ENCODE measurements around the gene CHURC1.

The CHURC1 gene

GRCh38 chr14:64958743-64959142 is 44.5 kb downstream of the CHURC1 start:
- DNase-seq: no peak

- no peak for DNase-seq
Measured at GRCh38 chr14:64960762-64961276, 46.6 kb downstream of the CHURC1 start.

DNA sequence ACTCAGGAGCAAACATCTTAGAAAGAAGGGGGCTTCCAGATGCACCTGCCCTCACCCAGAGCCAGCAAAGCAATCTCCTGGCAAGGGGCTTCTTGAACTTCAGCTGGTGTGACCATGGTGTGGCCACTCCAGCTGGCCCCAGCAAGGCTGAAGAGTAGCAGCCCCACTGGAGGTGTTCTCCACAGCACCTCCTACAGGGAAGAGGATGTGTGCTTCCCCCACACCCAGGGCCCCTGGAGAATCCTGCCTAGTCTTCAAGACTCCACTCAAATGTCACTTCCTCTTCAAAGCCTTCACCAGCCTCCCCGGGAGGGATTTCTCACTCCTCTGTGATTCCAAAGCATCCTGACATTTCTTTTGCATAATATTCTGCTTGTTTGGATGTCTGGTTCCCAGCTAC is 49.4 kb downstream of the CHURC1 start:
- no peak for DNase-seq

- no peak for DNase-seq
Measured at GRCh38 chr14:64965356-64966000, 51.2 kb downstream of the CHURC1 start.

GRCh38 chr14:64966976-64967375 is 52.7 kb downstream of the CHURC1 start:
- DNase-seq: no peak

DNA sequence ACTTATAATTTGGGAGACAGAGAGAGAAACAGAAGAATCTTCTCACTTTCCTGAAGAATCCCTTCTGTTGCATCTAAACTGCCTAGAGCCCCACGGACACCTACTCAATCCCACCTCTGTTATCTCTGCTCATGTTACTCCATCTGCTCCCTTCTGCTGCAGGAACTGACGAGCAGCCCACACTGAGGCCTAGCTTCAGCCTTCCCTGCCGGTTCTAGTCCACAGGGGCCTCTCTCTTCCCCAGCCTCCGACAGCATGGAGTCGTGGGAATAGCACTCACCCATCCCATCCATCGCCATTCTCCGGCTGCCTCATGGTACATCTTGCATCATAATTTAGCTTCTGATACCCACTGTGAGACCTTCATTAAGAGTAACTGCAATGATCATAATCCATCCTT is 53.9 kb downstream of the CHURC1 start:
- DNase-seq: no peak

DNA sequence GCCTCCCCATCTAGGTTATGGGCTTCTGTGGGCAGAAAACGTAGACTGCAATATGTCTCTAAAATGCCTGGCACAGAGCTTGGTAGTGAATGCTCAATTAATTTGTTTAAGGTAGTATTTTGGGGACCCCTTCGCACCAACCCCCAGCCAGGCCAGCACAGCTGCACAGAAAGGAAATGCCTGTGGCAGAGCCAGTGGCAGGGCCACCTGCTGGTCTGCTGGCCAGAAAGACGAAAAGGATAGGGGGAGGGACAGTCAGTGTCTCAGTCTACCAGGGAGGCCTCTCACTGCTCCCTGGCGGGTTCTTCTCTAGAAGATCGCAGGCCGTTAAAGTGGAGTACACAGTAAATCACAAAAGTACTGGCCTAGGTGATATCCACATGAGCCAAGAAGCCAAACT is 54.4 kb downstream of the CHURC1 start:
- DNase-seq: no peak

GRCh38 chr14:64970041-64970440 is 55.8 kb downstream of the CHURC1 start:
- no peak for DNase-seq

GRCh38 chr14:64970776-64971477 is 56.7 kb downstream of the CHURC1 start:
- DNase-seq: no peak

- DNase-seq: no peak
Measured at GRCh38 chr14:64971491-64971942, 57.3 kb downstream of the CHURC1 start.

- peak; percentile 35 to 48 for DNase-seq
Measured at GRCh38 chr14:64971943-64972791, 57.9 kb downstream of the CHURC1 start, which contains the start of gene RAB15. Gene RAB15, minus strand, starts transcription at chr14:64972336. Its CDS starts 260 bp downstream, at chr14:64972076.

DNA sequence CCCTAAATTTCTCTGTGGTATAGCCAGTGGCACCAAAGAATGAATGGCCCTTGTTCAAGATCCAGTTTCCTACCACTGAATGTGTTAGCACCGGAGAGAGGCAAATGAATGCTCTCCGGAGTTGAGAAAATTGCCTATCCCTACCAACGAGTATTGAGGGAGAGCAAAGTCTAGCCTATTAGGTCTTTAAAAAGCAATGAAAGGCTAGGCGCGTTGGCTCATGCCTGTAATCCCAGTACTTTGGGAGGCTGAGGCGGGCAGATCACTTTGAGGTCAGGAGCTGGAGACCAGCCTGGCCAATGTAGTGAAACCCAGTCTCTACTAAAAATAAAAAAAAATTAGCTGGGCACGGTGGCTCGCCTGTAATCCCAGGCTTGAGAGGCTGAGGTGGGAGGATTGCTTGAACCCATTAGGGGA is 58.8 kb downstream of the CHURC1 start:
- no peak for DNase-seq

DNA sequence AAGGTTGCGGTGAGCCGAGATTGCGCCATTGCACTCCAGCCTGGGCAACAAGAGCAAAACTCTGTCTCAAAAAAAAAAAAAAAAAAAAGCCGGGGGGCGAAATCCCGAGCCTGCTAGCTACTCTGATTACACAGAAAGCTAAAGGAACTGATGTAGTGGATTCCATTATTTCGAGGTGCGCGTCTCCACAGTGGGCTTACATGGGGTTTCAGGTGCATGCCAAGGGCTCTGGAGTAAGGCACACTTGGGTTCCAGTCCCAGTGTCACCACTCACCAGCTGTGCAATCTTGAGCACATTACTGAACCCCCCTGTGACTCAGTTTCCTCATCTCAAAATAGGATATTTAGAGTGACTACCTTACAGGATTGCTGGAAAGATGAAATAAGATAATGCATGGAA is 59.6 kb downstream of the CHURC1 start:
- no peak for DNase-seq

GRCh38 chr14:64974563-64974962 is 60.3 kb downstream of the CHURC1 start:
- DNase-seq: no peak

GRCh38 chr14:64979336-64980074 is 65.2 kb downstream of the CHURC1 start:
- no peak for DNase-seq

- peak in 1 of 2 experiments; percentile 19 for DNase-seq
Measured at GRCh38 chr14:64983439-64984310, 69.4 kb downstream of the CHURC1 start.

All from stimulated activated CD4-positive, alpha-beta T cell treated with anti-CD3 and anti-CD28 coated beads, Interleukin-4, amount 100 ng/mL, for 4 hours (primary cell).